T-helper 1 cell treated with Interleukin-12 subunit alpha and Interleukin-12 subunit beta and Interleukin-4 antibody, amounts not matched to agents 30 ng/mL and 1 ng/mL, for 36 hours (primary cell): ENCODE data around the gene ZGRF1. TPM values are rescaled to one million over a fixed set of nuclear protein-coding genes. Genes with fewer than 3 reads are reported as not detected.
"Not testable (repeated sequence)": the region's sequence is repeated elsewhere in the genome, so short reads cannot be mapped to it uniquely, and the experiment has no call there.

ENCODE experiments used
- intact Hi-C: fragments of 100-400 bp; cut with micrococcal nuclease; formaldehyde crosslinking; loops from one replicate; pipeline ENCODE4 v1.15.1; 2024
- total RNA-seq: library from RNA; stranded (reverse); gene quantifications from 2 replicates; pipeline ENCODE4 v1.2.3, GENCODE V29; 2022

ZGRF1 gene
- total RNA-seq: 27.5 and 29.5 TPM in 2 replicates

DNA sequence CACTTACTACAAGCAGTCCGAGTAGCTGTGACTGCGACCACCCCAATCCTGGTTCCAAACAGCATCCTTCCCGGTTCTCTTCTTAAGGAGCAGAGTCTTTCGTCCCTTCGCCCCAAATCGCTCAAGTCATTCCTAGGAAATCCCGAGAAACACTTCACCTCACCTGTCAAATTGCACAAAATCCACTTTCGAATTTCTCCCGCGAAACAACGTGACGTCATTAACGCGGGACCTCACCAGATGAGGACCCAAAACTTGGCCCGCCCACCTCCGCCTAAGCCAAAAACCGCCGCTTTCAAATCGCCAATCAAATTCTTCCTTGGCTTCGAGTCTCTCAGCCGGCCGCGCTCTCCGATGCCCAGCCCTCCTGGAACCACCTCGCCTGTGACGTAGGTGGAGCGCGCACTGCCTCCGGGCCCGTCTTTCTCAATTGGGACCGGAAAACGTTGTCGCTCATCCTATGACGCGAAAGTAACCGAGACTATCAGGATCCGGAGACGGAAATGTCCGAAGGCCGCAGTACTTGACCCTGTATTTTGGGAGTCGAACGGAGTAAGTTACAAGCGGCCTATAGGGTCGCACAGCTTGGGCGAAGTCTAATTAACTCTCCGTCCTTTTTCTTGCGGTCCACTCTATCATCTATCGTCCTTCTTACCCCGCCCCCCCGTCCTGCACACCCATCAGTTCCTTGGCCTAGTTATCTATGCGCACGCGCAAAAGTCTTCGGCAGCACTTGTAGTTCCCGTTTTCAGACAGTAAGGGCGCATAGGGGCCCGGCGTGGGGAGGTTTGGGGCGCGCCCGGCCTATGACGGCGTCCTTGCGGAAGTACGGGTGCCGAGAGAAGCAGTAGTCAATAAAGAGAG lies at the start of gene ZGRF1, which contains the start of gene LARP7:
TSS of gene ZGRF1 (minus strand) at position 222 of the 864 bp plus-strand sequence. CDS start 3,733 bp downstream, outside the sequence.
TSS of gene LARP7 (plus strand) at position 456 of the 864 bp plus-strand sequence. CDS start 7,527 bp downstream, outside the sequence.
- intact Hi-C loops: loop anchor here (1.0 to 10.0 kb wide), 15 partner anchors 69 to 1125 kb away; partner anchors contain the start of genes ALPK1, AP1AR and FAM241A

DNA sequence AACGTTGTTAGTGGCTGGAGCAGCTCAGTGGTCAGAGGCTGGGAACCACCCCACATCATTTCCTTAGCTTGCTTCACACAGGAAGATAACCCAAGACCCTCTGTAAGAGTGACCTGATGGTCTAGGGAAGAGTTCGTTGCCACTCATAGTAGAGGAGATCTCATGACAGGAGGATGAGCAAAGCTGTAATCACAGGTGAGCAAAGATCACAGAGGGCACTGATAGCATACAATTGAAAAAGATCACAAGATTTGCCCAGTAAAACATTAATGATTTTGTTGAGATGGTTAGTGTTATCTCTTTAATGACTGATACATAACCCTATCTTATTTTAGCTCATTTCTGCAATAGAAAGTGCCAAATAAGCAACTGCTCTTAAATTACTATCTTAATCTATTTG lies 44.3 kb upstream of the ZGRF1 start:
- intact Hi-C loops: no loop called here

- intact Hi-C loops: no loop called here
Measured at GRCh38 chr4:112677519-112678091, 40.9 kb upstream of the ZGRF1 start.

- intact Hi-C loops: no loop called here
Measured at GRCh38 chr4:112674376-112674775, 37.7 kb upstream of the ZGRF1 start.

DNA sequence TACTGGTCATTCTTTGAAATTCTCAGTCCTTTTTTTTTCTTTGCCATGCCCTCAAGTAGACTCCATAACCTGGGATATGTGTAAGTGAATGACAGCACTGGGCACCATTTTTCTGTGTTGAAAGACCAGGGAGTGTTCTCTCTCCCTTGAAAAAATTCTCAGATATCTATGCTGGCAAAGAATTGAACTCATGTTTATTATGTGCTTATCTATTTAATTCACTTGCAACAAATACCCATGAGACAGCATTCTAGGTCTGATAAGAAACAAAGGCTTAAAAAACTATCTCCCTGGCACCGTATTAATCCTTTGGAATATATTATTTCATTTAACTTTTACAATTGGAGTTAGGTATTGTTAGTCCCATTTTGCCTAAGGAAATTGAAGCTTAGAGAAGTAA lies 37.0 kb upstream of the ZGRF1 start:
- intact Hi-C loops: no loop called here

GRCh38 chr4:112673076-112673475 lies 36.4 kb upstream of the ZGRF1 start:
- intact Hi-C loops: no loop called here

- intact Hi-C loops: no loop called here
Measured at GRCh38 chr4:112668131-112668530, 31.4 kb upstream of the ZGRF1 start.

DNA sequence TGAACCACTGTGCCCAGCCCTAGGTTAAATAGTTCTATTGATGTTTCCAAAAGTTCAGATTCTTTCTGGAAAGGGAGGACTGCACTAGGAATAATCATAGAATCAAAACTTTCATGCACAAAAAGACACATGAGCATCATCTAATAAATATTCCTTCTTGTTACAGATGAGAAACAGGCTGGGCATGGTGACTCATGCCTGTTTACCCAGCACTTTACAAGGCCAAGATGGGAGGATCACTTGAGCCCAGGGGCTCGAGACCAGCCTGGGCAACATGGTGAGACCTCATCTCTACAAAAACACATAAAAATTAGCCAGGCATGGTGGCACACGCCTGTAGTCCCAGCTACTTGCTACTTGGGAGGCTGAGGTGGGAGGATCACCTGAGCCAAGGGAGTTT lies 27.9 kb upstream of the ZGRF1 start:
- intact Hi-C loops: no loop called here

- intact Hi-C loops: not testable (repeated sequence)
Measured at GRCh38 chr4:112656115-112656514, 19.4 kb upstream of the ZGRF1 start.

- intact Hi-C loops: no loop called here
Measured at GRCh38 chr4:112655270-112655669, 18.6 kb upstream of the ZGRF1 start.

GRCh38 chr4:112652216-112652615 lies 15.5 kb upstream of the ZGRF1 start:
- intact Hi-C loops: no loop called here

DNA sequence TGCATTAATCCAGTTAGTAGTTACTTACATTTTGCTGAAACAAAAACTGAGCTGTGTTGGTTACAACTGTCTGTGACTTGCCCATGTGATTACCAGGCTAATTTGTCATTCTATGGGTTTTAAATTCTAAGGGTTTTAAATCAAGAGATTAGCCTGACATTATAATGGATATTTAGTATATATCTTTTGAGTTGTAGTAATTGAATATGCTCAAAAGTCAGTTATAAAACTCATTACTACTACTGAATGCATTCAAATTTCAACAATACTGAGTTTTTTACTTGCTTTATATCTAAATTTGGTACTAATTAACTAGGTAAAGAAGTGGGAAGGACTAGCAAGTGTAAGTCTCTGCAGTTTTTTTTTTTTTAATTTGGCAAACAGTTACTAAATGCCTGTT lies 14.9 kb upstream of the ZGRF1 start:
- intact Hi-C loops: no loop called here

DNA sequence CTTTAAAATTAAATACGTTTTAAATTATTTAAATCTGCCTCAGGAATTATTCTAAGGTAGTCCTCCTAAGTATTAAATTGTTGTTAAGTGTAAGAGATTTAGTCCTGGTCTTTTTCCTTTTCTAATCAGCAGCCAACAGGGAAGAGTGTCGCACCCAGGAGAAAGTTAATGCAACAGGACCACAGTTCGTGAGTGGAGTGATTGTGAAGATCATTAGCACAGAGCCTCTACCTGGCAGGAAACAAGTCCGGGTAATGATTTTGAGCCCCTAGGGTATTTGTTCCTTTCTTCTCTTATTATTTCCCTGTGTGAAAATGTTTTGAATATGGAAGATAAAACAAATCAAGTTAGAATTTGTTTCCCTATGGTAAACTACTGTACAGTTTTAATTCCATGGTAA lies 13.6 kb upstream of the ZGRF1 start:
- intact Hi-C loops: no loop called here

DNA sequence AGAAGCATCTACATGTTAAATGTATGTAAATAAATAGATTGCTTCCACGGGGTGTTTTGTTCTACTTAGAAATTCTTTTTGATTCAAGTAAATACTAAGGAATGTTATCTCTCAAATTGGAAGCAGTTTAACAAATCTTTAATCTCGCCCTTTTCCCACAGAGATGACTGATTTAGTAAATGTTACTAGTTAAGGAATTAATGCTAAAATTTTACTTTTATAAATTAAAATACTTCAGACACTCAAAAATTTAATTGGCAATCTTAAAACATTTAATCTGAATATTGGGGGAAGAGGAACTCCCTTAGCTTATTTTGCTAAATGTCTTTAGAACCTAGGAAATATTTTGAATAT lies 12.3 kb upstream of the ZGRF1 start:
- intact Hi-C loops: no loop called here

DNA sequence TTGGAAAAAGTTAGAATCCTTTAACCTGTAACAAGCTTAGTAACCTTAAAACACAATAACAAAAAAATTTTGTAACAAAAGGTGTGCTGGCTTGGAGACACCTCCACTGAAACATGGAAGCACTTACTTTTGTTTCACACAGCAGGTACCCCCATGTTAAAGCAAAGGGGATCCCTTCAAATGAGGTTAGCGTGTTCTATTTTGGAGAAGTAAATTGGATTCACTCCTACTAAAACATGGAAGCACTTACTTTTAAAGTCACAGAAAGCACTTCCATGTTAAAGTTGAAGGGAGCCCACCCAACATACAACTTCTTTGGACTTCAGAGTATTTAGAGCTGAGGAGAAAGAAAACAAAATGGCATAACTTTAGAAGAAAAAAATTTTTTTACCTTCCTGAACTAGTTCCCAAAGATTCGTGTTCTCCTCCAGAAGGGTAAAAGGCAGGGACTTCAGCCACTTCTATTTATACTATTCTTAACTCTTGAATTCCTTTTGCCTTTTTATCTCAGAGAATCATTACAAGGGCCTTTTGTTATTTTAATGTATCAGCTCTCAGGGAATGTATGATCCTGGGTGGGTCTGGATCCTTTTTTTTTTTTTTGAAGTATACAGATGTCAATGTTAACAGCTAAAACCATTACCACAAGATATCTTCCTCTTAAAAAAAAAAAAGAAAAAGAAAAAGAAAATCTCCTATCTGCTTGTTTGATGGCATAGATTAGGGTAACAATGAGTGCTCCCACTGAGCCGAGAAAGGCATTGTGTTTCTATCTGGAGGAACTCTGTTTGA lies 11.8 kb upstream of the ZGRF1 start:
- intact Hi-C loops: no loop called here

- intact Hi-C loops: no loop called here
Measured at GRCh38 chr4:112647785-112648184, 11.1 kb upstream of the ZGRF1 start.

- intact Hi-C loops: no loop called here
Measured at GRCh38 chr4:112646632-112647537, 10.2 kb upstream of the ZGRF1 start.

DNA sequence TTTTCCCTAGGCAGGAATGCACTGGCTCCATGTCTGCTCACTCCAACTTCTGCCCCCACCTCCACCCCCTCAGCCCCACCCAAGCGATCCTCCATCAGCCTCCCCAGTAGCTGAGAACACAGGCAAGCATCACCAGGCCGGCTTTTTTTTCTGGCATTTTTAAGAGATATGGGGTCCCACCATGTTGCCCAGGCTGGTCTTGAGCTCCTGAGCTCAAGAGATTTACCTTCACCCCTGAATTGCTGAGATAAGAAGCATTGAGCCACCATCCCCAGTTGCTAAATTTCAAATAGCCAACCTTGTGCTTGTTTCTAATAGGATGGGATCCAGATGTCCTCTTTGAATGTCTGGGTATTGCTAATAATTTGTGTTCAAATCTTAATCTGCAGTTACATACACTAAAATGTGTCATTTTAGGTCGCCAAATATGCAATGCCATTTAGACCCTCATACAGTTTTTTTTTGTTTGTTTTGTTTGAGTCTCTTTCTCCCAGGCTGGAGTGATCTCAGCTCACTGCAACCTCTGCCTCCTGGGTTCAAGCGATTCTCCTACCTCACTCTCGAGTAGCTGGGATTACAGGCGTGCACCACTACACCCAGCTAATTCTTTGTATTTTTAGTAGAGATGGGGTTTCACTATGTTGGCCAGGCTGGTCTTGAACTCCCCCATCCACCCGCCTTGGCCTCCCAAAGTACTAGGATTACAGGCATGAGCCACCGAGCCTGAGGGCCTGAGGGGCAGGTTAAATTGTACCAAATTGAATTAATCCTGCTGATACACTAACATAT lies 9.0 kb upstream of the ZGRF1 start:
- intact Hi-C loops: no loop called here

DNA sequence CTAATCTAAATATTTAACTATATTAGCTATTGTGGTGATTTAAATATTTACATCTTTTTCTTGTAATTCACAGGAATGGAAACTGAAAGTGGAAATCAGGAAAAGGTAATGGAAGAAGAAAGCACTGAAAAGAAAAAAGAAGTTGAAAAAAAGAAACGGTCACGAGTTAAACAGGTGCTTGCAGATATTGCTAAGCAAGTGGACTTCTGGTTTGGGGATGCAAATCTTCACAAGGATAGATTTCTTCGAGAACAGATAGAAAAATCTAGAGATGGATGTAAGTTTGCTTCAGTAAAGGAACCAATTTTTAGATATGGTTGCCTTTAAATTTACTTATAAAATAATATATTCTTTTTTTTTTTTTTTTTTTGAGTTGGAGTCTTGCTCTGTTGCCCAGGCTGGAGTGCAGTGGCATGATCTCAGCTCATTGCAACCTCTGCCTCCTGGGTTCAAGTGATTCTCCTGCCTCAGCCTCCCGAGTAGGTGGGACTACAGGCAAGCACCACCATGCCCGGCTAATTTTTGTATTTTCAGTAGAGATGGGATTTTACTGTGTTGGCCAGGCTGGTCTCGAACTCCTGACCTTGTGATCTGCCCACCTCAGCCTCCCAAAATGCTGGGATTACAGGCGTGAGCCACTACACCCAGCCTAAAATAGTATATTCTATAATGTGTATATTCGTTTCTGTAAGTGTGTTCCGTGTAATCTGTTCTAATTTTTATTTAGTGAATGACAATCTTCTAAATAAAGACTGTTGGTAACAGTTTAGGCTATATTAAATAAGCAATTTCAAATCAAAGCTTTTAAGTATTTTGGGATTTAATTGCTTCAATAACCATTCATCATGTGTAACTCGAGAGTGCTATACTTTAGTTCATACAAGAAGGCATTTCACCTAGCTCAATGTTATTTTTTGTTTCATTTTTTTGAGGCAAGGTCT lies 8.2 kb upstream of the ZGRF1 start:
- intact Hi-C loops: not testable (repeated sequence)
